OCI-LY7 (cell line): ENCODE results near the gene STAG3.

Experiments used
- CTCF ChIP-seq: fragments of 200-600 bp; sonication (generic); conservative IDR thresholded peaks from 2 replicates; pipeline ENCODE4 v1.5.1; 2014; ENCODE audit warnings: mild to moderate bottlenecking, antibody characterized with exemption, low read length, moderate library complexity, mixed read lengths
- EZH2phosphoT487 ChIP-seq: fragments of 200-600 bp; sonication (generic); IDR thresholded peaks from 2 replicates; pipeline ENCODE4 v1.6.1; 2018; ENCODE audit warnings: low read depth, borderline replicate concordance, mild to moderate bottlenecking, mixed run types, antibody characterized with exemption, low read length, moderate library complexity, mixed read lengths

GRCh38 chr7:100191775-100192174, 14.1 kb downstream of the STAG3 start:
- TF ChIP-seq CTCF = no peak; the same call in 1 of the 2 replicates
- no peak for TF ChIP-seq EZH2phosphoT487
